ES-I3 (cell line): ENCODE measurements around the gene FBXW5.

Experiments used
- H3K36me3 ChIP-seq: 2 replicates; pipeline ENCODE4 v1.6.1; 2013; ENCODE audit warnings: mild to moderate bottlenecking, low read length, control low read depth, moderate library complexity; ENCODE audit not compliant: insufficient read depth
- H3K4me1 ChIP-seq: 2 replicates; pipeline ENCODE4 v1.6.1; 2013; ENCODE audit warnings: mild to moderate bottlenecking, control low read depth, low read length; ENCODE audit not compliant: insufficient read depth
- H3K9ac ChIP-seq: 2 replicates; pipeline ENCODE4 v1.6.1; 2013; ENCODE audit warnings: low read depth, mild to moderate bottlenecking, low read length, moderate library complexity
- H3K9me3 ChIP-seq: 2 replicates; pipeline ENCODE4 v1.6.1; 2013; ENCODE audit warnings: mild to moderate bottlenecking, low read length, moderate library complexity; ENCODE audit not compliant: control insufficient read depth, insufficient read depth

Gene FBXW5

GRCh38 chr9:136952876-136953770, 8.6 kb upstream of the FBXW5 start:
- H3K9ac ChIP-seq: no peak overlapping the region
- no peaks in the 10 kb centered on the region for H3K36me3 ChIP-seq
- H3K9me3 ChIP-seq: no peaks in the 10 kb centered on the region
- no peaks in the 10 kb centered on the region for H3K4me1 ChIP-seq

- Histone ChIP-seq H3K9me3 (no peaks in the 10 kb centered on the region), H3K36me3 (no peaks in the 10 kb centered on the region), H3K9ac (no peak overlapping the region), H3K4me1 (no peaks in the 10 kb centered on the region)
Measured at GRCh38 chr9:136952321-136952850, 7.8 kb upstream of the FBXW5 start.

- no peak within 1 kb of the TSS for H3K9ac ChIP-seq
- no peaks in the 10 kb centered on the region for H3K4me1 ChIP-seq
- H3K9me3 ChIP-seq: no peaks in the 10 kb centered on the region
- H3K36me3 ChIP-seq: no peaks in the 10 kb centered on the region
Measured at GRCh38 chr9:136951541-136952320, 7.2 kb upstream of the FBXW5 start, which contains the start of gene LCN12. Gene LCN12, plus strand, starts transcription at chr9:136952273. Its CDS starts 55 bp downstream, at chr9:136952328.

GRCh38 chr9:136950656-136951276, 6.2 kb upstream of the FBXW5 start:
- Histone ChIP-seq H3K4me1 (no peaks in the 10 kb centered on the region), H3K36me3 (no peaks in the 10 kb centered on the region), H3K9me3 (no peaks in the 10 kb centered on the region), H3K9ac (peak overlapping the region; percentile 56)

- Histone ChIP-seq H3K4me1 (peaks cover 2% of the 10 kb centered on the region; the same call in 1 of the 2 replicates), H3K36me3 (no peaks in the 10 kb centered on the region), H3K9me3 (no peaks in the 10 kb centered on the region), H3K9ac (peak overlapping the region; percentile 56)
Measured at GRCh38 chr9:136949817-136950655, 5.5 kb upstream of the FBXW5 start.

GRCh38 chr9:136949239-136949816, 4.8 kb upstream of the FBXW5 start:
- Histone ChIP-seq H3K36me3 (no peaks in the 10 kb centered on the region), H3K9me3 (no peaks in the 10 kb centered on the region), H3K9ac (peak overlapping the region; percentile 56), H3K4me1 (peaks cover 5% of the 10 kb centered on the region; the same call in 1 of the 2 replicates)

- H3K9ac ChIP-seq: no peak overlapping the region
- H3K4me1 ChIP-seq: peaks cover 5% of the 10 kb centered on the region; the same call in 1 of the 2 replicates
- no peaks in the 10 kb centered on the region for H3K9me3 ChIP-seq
- H3K36me3 ChIP-seq: no peaks in the 10 kb centered on the region
Measured at GRCh38 chr9:136947955-136948510, 3.5 kb upstream of the FBXW5 start.

- Histone ChIP-seq H3K9ac (no peak overlapping the region), H3K36me3 (no peaks in the 10 kb centered on the region; the same call in 1 of the 2 replicates), H3K9me3 (no peaks in the 10 kb centered on the region), H3K4me1 (peaks cover 5% of the 10 kb centered on the region; the same call in 1 of the 2 replicates)
Measured at GRCh38 chr9:136947028-136947891, 2.7 kb upstream of the FBXW5 start.

GRCh38 chr9:136946228-136947027, 1.9 kb upstream of the FBXW5 start:
- Histone ChIP-seq H3K9me3 (no peaks in the 10 kb centered on the region), H3K4me1 (peaks cover 5% of the 10 kb centered on the region; the same call in 1 of the 2 replicates), H3K9ac (no peak overlapping the region), H3K36me3 (no peaks in the 10 kb centered on the region; the same call in 1 of the 2 replicates)

- Histone ChIP-seq H3K9ac (no peak overlapping the region), H3K4me1 (peaks cover 5% of the 10 kb centered on the region; the same call in 1 of the 2 replicates), H3K36me3 (no peaks in the 10 kb centered on the region; the same call in 1 of the 2 replicates), H3K9me3 (no peaks in the 10 kb centered on the region)
Measured at GRCh38 chr9:136945333-136946227, 1.0 kb upstream of the FBXW5 start.

GRCh38 chr9:136944212-136944518, 373 bp downstream of the FBXW5 start:
- peaks cover 5% of the 10 kb centered on the region; the same call in 1 of the 2 replicates for H3K4me1 ChIP-seq
- H3K9me3 ChIP-seq: no peaks in the 10 kb centered on the region
- no peaks in the 10 kb centered on the region; the same call in 1 of the 2 replicates for H3K36me3 ChIP-seq
- H3K9ac ChIP-seq: peak overlapping the region; percentile 81
